GM23248 (cell line): ENCODE results near the gene CHST9. TPM values are rescaled to one million over a fixed set of nuclear protein-coding genes. Genes with fewer than 3 reads are reported as not detected.
"Not testable (repeated sequence)": the region's sequence is repeated elsewhere in the genome, so short reads cannot be mapped to it uniquely, and the experiment has no call there.

Source experiments
- DNase-seq: peaks from one replicate; pipeline ENCODE4 v3.0.0-alpha.2; 2015
- H2AFZ ChIP-seq: fragments of 200-600 bp; sonication (generic); 2 replicates; pipeline ENCODE4 v1.6.1; 2016; ENCODE audit warnings: antibody characterized with exemption
- H3F3A ChIP-seq: fragments of 200-600 bp; sonication (generic); 2 replicates; pipeline ENCODE4 v1.6.1; 2016; ENCODE audit warnings: mild to moderate bottlenecking, antibody characterized with exemption, mixed run types; ENCODE audit not compliant: insufficient read depth
- H3K27ac ChIP-seq: fragments of 200-600 bp; sonication (generic); 2 replicates; pipeline ENCODE4 v1.5.1; 2016; ENCODE audit warnings: mild to moderate bottlenecking
- H3K27me3 ChIP-seq: fragments of 200-600 bp; sonication (generic); replicated peaks from 2 replicates; pipeline ENCODE4 v1.6.1; 2016; ENCODE audit warnings: mild to moderate bottlenecking; ENCODE audit not compliant: insufficient read depth
- H3K36me3 ChIP-seq: fragments of 200-600 bp; sonication (generic); 2 replicates; pipeline ENCODE4 v1.6.1; 2016; ENCODE audit warnings: low read depth, mild to moderate bottlenecking
- H3K4me1 ChIP-seq: fragments of 200-600 bp; sonication (generic); 2 replicates; pipeline ENCODE4 v1.6.1; 2016; ENCODE audit warnings: mild to moderate bottlenecking; ENCODE audit not compliant: insufficient read depth
- H3K4me2 ChIP-seq: fragments of 200-600 bp; sonication (generic); one replicate; pipeline ENCODE4 v1.6.1; 2016; ENCODE audit warnings: mild to moderate bottlenecking; ENCODE audit not compliant: unreplicated experiment
- H3K4me3 ChIP-seq: fragments of 200-600 bp; sonication (generic); 2 replicates; pipeline ENCODE4 v1.5.1; 2016; ENCODE audit warnings: mild to moderate bottlenecking
- H3K79me2 ChIP-seq: fragments of 200-600 bp; sonication (generic); 2 replicates; pipeline ENCODE4 v1.6.1; 2016; ENCODE audit warnings: mild to moderate bottlenecking; ENCODE audit not compliant: insufficient read depth
- H3K9ac ChIP-seq: fragments of 200-600 bp; sonication (generic); 2 replicates; pipeline ENCODE4 v1.6.1; 2016; ENCODE audit warnings: mild to moderate bottlenecking
- H3K9me2 ChIP-seq: fragments of 200-600 bp; sonication (generic); 2 replicates; pipeline ENCODE4 v1.6.1; 2016; ENCODE audit warnings: mixed run types, mild to moderate bottlenecking, moderate library complexity; ENCODE audit not compliant: insufficient read depth
- H3K9me3 ChIP-seq: fragments of 200-600 bp; sonication (generic); one replicate; pipeline ENCODE4 v1.6.1; 2017; ENCODE audit warnings: low read depth
- H4K20me1 ChIP-seq: fragments of 200-600 bp; sonication (generic); 2 replicates; pipeline ENCODE4 v1.6.0; 2016; ENCODE audit not compliant: insufficient read depth
- EZH2 ChIP-seq: fragments of 200-600 bp; sonication (generic); IDR thresholded peaks from 2 replicates; pipeline ENCODE4 v1.6.1; 2018; ENCODE audit warnings: antibody characterized with exemption, mild to moderate bottlenecking; ENCODE audit not compliant: insufficient read depth, poor library complexity, severe bottlenecking
- EZH2phosphoT487 ChIP-seq: fragments of 200-600 bp; sonication (generic); IDR thresholded peaks from 2 replicates; pipeline ENCODE4 v1.6.1; 2018; ENCODE audit warnings: antibody characterized with exemption, moderate library complexity, mild to moderate bottlenecking, low read depth; ENCODE audit not compliant: insufficient read depth
- WGBS, 2 experiments: methylation state at CpG; one replicate each; pipeline ENCODE4 v1.1.6; 2015 to 2017; ENCODE audit warnings: low lambda C conversion rate in 2 of 2, low coverage in 1 of 2; ENCODE audit errors: missing lambda C conversion rate in 2 of 2; 5-methylcytosine and 5-hydroxymethylcytosine counted together
- in situ Hi-C: fragments of 300-500 bp; cut with MboI; formaldehyde crosslinking; loops from 2 replicates; pipeline ENCODE4 v1.15.0; 2020
- polyA plus RNA-seq: library from polyadenylated mRNA; unstranded; fragments of >200 nt; fragmentation: Nextera tagmentation; extraction: Ambion mirVana; gene quantifications from 2 replicates; pipeline ENCODE4 v1.2.1, GENCODE V29; 2016
- total RNA-seq: library from RNA; depleted of rRNA; stranded (reverse); fragments of >200 nt; shearing (Covaris generic); gene quantifications from 2 replicates; pipeline ENCODE4 v1.2.3, GENCODE V29; 2014; rRNA removed

Gene CHST9, protein sequence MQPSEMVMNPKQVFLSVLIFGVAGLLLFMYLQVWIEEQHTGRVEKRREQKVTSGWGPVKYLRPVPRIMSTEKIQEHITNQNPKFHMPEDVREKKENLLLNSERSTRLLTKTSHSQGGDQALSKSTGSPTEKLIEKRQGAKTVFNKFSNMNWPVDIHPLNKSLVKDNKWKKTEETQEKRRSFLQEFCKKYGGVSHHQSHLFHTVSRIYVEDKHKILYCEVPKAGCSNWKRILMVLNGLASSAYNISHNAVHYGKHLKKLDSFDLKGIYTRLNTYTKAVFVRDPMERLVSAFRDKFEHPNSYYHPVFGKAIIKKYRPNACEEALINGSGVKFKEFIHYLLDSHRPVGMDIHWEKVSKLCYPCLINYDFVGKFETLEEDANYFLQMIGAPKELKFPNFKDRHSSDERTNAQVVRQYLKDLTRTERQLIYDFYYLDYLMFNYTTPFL
- total RNA-seq (not detected in 2 replicates), polyA plus RNA-seq (not detected in 2 replicates)

DNA sequence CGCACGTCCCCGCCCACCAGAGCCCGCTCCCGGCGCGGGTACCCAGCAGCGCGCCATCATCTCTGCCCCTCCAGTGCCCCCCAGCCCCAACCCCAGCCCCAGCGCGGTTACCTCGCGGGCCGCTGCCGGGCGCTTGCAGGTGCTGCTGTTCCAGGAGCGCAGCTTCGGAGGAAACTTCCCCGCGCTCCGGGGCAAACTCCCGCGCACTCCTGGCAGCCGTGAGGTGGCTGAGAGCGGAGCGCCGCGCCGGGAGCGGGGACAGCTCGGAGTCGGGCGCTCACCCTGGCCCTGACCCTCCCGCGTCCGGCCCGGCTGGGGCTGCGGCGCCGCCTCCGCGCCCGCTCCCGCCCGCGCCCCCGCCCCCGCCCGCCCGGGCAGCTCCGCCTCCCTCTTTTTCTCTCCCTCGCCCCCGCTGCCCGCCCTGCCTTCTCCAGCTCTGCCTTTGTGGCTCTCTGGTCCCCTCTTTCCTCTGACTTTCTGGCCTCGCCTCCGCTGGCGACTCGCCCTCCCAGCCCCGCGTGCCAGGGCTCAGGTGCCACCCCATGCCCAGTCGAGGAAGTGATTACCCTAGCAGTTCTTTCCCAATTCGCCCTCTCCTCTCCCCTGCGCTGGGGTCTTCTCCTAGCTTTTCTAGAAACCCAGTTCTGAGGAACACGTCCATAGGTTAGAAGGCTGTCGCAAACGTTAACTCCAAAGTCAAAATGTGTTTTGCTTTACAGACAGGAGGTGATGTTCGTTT, at the start of gene CHST9:
Gene CHST9, minus strand, starts transcription at position 284 of the 739 bp plus-strand sequence. CDS start 42,499 bp downstream, outside the sequence.
- Histone ChIP-seq H3K9ac (no peak within 1 kb of the TSS), H3K27ac (no peak within 1 kb of the TSS), H3K4me1 (no peaks in the 10 kb centered on the region), H3K9me2 (no peaks in the 10 kb centered on the region; the same call in 1 of the 2 replicates), H3K36me3 (no peaks in the 10 kb centered on the region), H3F3A (no peaks in the 10 kb centered on the region), H3K4me3 (no peak within 1 kb of the TSS), H2AFZ (no peak within 1 kb of the TSS), H3K4me2 (no peak within 1 kb of the TSS), H3K27me3 (peaks cover 32% of the 10 kb centered on the region), H3K79me2 (no peaks in the 10 kb centered on the region), H4K20me1 (no peaks in the 10 kb centered on the region), H3K9me3 (no peaks in the 10 kb centered on the region)
- DNase-seq, result no peak
- TF ChIP-seq EZH2phosphoT487 (no peak), EZH2 (no peak)
- in situ Hi-C loops, result no loop called here
- WGBS, 2 experiments, result 3 to 4% methylated on average over 35 to 36 of the region's 67 CpGs

- H3K36me3 ChIP-seq, H4K20me1 ChIP-seq, H3K4me1 ChIP-seq, H3F3A ChIP-seq, H3K27ac ChIP-seq, H3K9me2 ChIP-seq, in situ Hi-C loops, H3K27me3 ChIP-seq, H3K79me2 ChIP-seq, DNase-seq, H3K9ac ChIP-seq, H3K9me3 ChIP-seq, H3K4me3 ChIP-seq, H3K4me2 ChIP-seq, H2AFZ ChIP-seq: not testable (repeated sequence)
- WGBS, 2 experiments, result 33 to 42% methylated on average over 6 of the region's 6 CpGs
Measured at GRCh38 chr18:27232355-27232754, 47.2 kb upstream of the CHST9 start.

DNA sequence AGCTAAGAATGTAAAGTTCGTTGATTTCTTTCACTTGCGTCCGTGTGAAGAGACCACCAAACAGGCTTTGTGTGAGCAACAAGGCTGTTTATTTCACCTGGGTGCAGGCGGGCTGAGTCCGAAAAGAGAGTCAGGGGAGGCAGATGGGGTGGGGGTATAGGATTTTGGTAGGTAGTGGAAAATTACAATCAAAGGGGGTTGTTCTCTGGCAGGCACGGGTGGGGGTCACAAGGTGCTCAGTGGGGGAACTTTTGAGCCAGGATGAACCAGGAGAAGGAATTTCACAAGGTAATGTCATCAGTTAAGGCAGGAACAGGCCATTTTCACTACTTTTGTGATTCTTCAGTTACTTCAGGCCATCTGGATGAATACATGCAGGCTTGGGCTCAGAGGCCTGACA, 46.6 kb upstream of the CHST9 start:
- H3K27ac ChIP-seq, H4K20me1 ChIP-seq, H3K36me3 ChIP-seq, H3K9me2 ChIP-seq, H3F3A ChIP-seq, H2AFZ ChIP-seq, DNase-seq, H3K4me1 ChIP-seq, H3K4me2 ChIP-seq, H3K27me3 ChIP-seq, H3K4me3 ChIP-seq, in situ Hi-C loops, H3K9me3 ChIP-seq, H3K79me2 ChIP-seq, H3K9ac ChIP-seq: not testable (repeated sequence)
- WGBS, 2 experiments, result 31 to 42% methylated on average over 6 of the region's 6 CpGs

DNA sequence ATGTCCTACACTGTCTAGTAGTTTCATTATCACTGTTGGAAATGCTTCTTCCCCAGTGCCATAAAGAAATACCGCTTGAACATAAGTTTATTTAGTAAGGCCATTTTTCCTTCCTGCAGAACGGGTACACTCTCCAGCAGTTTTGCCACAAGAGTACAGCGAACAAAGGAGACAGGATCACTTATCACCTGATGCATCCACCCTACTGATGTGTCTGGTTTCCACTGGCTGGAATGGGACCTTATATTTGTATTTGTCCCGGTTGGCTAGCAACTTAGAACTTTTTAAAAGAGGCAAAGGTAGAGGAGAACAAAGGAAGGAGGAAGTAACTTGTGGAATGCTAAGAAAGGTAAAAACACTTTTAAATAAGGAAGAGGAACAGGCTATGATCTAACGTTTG, 46.1 kb upstream of the CHST9 start:
- H3K4me2 ChIP-seq, H4K20me1 ChIP-seq, H3K4me3 ChIP-seq, H3F3A ChIP-seq, H3K9me2 ChIP-seq, H3K9ac ChIP-seq, H3K27ac ChIP-seq, H3K79me2 ChIP-seq, H3K36me3 ChIP-seq, H3K9me3 ChIP-seq, DNase-seq, in situ Hi-C loops, H2AFZ ChIP-seq, H3K27me3 ChIP-seq, H3K4me1 ChIP-seq: not testable (repeated sequence)
- 14 to 17% methylated on average over 5 of the region's 5 CpGs for WGBS, 2 experiments
